Epithelial cell of prostate (primary cell): ENCODE measurements around the gene DOK5.
"Not testable (repeated sequence)": the region's sequence is repeated elsewhere in the genome, so short reads cannot be mapped to it uniquely, and the experiment has no call there.

Source experiments
- DNase-seq: peaks from one replicate; pipeline ENCODE4 v3.0.0-alpha.2; 2011; ENCODE audit warnings: low read depth, low spot score
- H3K27ac ChIP-seq: fragments of 450-650 bp; 2 replicates; pipeline ENCODE4 v1.5.1; 2017; ENCODE audit warnings: mild to moderate bottlenecking

The DOK5 gene

DNA sequence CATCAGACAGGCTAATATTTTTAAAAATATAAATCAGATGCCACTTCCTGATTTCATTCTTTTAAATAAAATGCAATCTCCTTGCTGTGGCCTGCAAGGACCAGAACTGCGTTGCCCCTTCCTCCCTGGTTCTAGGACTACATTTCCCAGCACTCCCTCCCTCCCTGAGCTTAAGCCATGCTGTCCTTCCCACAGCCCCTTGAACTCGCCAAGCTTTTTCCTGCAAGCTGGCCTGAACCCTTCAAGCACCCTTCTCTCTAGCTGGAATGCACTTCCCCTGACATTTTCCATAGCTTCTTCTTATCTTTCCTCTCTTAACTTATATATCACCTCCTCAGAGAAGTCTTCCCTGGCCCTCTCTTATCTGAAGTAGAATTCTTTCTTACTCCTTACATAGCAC lies 6.1 kb upstream of the DOK5 start:
- no peak overlapping the region for H3K27ac ChIP-seq
- DNase-seq = no peak

DNA sequence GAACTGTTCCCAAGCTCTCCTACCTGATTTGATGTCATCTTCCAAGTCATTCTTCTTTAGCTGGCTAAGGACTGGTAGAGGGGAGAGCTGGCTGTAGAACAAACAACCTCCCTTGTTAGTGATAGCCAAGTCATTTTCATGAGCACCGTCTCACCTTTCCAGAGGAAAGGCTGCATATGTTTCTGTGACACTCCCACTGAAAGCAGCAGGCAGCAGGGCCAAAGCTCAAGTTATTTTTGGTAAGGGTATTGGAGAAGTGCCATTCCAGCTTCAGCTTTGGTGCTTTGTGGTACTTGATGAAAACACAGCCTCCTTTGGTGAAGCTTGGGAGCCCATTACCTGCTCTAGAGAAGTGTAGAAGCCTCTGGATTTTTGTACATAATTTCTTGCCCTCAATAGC lies 5.4 kb upstream of the DOK5 start:
- H3K27ac ChIP-seq = no peak overlapping the region
- DNase-seq = no peak

DNA sequence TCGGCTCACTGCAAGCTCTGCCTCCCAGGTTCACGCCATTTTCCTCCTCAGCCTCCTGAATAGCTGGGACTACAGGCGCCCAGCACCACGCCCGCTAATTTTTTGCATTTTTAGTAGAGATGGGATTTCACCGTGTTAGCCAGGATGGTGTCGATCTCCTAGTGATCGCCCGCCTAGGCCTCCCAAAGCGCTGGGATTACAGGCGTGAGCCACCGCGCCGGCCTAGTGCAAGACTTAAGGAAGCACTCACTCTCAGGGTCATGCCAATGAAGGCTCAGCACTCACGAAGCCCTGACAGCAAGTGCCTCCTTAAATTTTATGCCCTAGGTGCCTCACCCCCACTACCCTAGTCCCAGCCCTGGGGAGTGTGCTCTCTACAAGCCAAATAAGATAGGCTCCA lies 4.7 kb upstream of the DOK5 start:
- no peak for DNase-seq
- H3K27ac ChIP-seq = no peak overlapping the region

DNA sequence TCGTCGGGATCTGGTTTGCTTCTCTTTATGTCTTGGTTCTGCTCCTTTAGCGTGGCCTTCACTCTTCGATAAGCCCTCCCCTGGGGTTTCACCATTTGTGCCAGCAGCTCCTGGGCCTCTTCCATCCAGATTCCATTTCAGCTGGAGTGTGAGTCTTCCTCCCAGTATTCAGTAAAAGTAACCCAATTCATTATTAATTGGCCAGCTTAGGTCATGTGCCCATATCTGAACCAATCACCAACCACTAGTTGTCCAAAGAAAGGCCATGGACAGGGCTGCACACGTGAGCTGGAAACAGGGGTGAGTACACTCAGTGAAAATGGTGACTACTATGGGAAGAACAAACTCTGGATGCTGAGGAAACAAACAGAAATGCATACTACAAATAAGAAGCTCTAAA lies 2.8 kb upstream of the DOK5 start:
- no peak overlapping the region for H3K27ac ChIP-seq
- DNase-seq = no peak

DNA sequence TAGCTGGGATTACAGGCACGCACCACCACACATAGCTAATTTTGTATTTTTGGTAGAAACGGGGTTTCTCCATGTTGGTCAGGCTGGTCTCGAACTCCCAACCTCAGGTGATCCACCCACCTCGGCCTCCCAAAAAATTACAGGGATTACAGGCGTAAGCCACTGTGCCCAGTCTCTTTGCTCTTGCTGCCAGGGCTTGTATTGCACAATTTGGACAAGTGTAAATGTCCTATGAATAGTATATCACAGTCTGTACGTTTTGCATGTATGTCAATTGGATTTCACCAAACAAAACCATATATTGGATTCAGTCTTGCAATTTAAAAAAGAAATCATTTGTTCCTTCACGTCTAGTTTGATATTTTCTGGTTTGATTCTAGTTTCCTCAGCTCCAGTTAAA lies 2.1 kb upstream of the DOK5 start:
- no peak for DNase-seq
- H3K27ac ChIP-seq = no peak overlapping the region

DNA sequence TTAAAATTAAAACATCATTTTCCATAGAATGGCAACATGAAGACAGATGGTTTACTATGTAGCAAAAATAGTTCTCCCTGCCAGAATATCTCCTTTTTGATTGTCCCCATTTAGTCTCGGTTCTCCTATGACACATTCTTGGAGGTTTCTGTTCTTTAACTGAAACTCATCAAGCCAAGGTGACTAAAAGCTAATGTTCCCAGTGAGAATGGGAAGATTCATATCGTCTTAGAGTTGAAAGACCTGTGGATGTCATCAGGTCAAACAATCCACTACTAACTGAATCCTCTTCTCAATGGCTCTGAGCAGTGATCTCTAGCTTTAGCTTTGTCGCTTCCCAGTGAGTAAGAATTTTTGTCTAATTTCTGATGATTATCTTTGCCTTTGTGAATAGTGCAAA lies 1.3 kb upstream of the DOK5 start:
- no peak overlapping the region for H3K27ac ChIP-seq
- DNase-seq = no peak

DNA sequence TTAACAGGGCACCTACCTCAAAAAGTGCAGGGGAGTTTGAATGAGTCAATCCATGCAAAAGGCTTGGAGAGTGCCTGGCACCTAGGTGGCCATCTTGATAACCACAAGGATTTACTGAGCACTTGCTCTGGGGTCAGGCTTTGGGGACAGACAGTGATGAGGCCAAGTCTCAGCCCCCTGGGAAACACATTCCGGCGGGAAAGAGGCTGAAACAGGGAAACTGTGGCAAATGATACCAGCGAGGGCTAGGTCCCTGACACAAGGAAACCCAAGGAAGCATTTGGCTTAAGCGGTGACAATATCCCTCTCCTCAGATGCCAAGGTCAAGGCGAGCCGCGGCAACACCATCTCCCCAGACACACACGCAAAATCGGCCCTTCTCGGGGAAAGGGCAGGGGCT lies 527 bp upstream of the DOK5 start:
- H3K27ac ChIP-seq = no peak overlapping the region
- DNase-seq = no peak

DNA sequence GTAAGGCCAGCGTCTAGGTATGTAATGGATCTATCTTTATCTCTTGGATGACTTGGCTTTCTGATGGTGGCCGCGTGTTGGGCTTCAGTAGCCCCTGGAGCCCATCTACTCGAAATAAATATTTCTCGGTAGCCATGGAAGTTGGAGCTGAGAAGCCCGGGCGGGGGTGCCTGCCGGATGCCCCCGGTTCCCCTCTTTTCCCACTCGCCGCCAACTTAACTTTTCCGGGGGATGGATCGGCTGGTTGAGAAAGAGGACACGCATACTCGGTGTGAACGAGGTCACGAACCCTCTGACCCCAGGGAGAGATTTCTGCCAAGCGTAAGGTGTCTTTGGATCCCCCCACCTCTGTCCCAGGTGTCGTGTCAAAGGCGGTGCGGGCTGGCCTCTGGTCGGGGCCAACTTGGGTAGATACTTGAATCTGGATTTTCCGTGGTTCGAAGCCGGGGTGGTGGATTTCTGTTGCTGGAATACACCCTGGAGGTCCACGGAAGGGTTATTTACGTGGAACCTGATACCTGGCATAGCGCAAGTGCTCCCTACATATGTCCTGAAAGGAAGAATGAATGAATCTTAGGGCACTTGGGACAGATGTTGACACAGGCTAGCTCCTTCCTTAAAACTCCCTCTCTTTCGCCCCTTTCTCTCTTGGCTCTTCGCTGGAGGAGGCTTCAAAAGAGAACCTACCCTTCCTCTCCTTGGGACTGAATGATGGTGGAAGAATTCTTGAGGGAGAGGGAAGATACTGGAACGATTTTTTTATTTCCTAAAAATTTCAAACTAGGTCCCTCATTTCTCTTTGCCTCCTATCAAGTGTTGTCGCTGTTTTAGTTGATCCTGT lies 996 bp downstream of the DOK5 start:
- no peak for DNase-seq
- no peak overlapping the region for H3K27ac ChIP-seq

DNA sequence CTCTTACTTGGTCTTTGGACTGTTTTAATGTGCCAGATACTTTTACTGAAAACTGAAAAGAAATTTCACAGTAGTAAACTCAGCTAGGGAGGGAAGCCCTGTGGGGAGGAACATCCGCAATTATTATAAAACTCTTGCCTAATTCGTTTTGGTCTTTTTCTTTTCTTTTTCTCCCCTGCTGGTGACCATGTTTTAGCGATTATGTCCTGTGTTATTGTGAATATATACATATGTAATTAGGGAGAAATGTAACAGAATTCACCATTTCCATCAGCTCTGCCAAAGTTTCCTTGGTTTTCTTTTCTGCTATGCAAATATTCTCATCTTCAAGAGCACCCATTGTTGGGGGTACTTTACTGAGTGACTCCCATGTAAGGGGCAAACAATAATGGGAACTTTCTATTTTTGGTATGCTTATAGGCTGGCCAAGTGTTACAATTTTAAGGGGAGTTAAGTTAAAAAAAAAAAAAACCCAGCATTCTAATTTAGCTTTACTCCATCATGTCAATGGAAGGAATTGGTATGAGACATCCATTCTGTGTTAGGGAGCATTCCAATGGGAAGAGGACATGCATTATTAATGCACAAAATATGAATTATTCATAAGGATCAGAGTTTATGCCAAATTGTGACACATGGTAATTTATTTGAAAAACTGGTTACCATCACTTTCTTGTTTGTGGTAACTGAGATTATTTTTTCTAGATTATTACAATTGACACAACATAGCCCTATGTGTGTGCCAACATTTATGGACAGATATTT lies 2.0 kb downstream of the DOK5 start:
- no peak overlapping the region for H3K27ac ChIP-seq
- DNase-seq = no peak

DNA sequence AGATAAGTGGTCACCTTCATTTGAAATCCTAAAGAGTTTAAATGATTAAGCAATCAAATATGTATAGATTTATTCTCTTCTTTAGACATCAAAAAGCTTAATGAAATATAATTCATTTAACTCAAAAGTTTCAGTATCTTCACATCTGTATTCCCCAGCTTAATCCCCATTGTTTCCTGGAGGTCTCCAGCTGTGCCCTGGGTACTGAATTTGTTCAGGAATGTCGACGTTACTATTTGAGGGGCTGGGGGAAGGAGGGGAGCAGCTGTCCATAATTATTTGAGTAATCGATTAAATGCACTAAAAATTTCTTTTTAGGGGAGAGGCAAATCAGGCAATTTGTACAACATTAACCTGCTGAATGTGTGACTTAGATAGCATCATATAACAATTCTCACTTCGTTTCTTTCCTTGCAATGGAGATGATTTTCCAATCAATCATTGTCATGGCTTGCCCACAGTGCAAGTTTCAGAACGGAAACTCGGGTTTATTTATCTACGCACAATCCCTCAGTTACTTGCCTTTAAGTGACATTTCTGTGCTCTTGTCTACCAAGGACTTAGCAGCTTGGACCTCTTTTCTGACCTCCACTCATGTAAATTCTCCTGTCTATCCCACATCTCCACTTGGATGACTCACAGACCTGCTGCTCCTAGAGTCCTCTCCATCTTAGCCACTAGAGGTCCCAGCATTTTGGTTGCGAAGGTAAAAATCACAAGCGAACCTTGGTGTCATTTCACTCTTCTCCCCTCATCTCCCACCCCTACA lies 3.9 kb downstream of the DOK5 start:
- DNase-seq = no peak
- no peak overlapping the region for H3K27ac ChIP-seq

DNA sequence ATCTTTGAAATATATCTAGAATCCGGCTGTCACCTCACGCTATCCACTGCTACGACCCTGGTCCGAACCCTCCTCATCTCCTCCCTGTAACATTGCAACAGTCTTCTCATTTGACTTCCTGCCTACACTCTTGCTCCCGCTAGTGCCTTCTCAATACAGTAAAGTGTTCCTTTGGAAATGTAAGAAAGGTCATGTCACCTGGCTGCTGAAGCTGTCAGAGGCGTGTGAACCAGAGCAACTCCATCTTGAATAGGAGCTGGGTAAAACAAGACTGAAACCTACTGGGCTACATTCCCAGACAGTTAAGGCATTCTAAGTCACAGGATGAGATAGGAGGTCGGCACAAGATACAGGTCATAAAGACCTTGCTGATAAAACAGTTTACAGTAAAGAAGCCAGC lies 4.5 kb downstream of the DOK5 start:
- not testable (repeated sequence) for DNase-seq

DNA sequence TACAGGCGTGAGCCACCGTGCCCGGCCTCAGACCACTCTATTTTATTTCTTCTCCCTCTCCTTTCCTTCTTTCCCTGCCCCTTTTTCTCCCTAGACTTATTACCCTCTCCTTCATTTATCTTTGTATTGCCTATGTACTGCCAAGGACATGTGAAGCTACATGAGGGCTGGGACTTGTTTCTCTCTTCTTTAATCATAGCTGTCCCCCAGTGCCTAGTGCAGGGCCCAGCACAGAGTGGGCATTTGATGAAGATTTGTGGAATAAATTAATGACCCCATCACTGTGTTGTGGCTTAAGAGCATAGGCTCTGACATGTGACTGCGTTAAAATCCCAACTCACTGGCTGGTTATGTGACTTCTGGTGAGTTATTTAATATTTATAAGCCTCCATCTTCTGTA lies 6.0 kb downstream of the DOK5 start:
- DNase-seq = no peak
- no peak overlapping the region for H3K27ac ChIP-seq

More for the DNA sequence above, 4.5 kb downstream of the DOK5 start:
- not testable (repeated sequence) for H3K27ac ChIP-seq

DNA sequence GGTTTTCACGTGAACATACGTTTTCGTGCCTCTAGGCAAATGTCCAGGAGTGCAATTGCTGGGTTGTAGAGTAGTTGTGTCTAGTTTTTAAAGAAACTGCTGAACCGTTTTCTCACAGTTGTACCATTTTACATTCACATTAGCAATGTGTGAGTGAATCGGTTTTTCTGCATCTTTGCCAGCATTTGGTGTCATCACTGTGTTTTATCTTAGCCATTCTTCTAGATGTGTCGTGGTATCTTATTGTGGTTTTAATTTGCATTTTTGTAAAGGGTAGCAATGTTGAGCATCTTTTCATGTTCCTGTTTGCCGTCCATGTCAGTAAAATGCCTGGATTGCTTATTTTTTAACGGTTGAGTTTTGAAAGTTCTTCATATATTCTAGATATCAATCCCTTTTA lies 10.2 kb downstream of the DOK5 start:
- H3K27ac ChIP-seq = no peak overlapping the region
- DNase-seq = no peak

DNA sequence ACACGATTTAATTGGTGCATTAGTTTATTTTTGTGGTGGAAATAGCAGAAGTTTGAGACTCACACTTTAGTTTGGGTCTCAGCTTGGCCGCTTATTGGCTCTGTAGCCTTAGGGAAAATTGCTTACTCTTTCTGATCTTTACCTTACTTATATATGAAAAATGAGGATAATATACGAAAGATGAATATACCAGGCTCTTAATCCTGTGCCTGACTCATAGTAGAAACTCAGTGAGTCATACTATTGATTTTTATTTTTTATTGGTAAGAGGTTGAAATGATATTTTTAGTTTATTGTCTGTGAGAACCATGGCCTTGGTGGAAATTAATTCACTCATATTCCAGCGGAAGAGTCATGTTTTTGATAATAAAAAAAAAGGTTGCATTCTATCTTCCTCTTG lies 11.2 kb downstream of the DOK5 start:
- no peak overlapping the region for H3K27ac ChIP-seq
- DNase-seq = no peak

DNA sequence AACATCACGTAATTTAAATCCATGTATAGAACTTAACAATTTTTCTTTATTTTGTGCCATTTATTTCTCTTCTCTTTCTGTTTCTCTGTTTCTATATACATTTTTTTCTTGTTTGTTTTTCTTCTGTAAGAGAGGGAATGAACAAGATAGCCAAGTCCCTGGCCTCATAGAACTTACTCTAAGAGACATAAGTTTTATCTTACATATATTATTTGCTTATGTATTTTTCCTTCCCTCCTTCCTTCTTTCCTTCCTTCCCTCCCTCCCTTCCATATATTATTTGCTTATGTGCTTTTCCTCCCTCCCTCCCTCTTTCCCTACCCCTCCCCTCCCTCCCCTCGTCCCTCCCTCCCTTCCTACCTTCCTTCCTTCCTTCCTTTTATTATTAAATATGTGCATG lies 13.0 kb downstream of the DOK5 start:
- DNase-seq = no peak
- no peak overlapping the region for H3K27ac ChIP-seq

DNA sequence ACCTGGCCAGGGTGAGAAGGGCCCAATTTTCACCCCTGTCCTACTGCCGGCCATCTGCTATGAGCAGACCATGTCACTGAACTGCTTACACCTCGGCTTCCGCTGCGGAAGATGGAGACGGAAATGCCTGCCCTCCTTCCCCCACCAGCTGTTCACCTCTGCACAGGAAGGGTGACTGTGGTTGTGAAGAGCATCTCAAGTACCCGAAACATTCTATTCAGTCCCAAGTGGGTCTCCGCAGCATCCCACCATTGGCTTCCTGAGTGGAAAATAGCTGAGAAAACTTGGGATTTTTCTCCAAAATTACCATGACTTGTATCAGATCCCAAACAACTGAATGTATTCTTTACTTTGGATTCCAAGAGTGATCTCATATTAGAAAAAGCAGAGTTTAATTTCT lies 16.1 kb downstream of the DOK5 start:
- H3K27ac ChIP-seq = no peak overlapping the region
- no peak for DNase-seq

DNA sequence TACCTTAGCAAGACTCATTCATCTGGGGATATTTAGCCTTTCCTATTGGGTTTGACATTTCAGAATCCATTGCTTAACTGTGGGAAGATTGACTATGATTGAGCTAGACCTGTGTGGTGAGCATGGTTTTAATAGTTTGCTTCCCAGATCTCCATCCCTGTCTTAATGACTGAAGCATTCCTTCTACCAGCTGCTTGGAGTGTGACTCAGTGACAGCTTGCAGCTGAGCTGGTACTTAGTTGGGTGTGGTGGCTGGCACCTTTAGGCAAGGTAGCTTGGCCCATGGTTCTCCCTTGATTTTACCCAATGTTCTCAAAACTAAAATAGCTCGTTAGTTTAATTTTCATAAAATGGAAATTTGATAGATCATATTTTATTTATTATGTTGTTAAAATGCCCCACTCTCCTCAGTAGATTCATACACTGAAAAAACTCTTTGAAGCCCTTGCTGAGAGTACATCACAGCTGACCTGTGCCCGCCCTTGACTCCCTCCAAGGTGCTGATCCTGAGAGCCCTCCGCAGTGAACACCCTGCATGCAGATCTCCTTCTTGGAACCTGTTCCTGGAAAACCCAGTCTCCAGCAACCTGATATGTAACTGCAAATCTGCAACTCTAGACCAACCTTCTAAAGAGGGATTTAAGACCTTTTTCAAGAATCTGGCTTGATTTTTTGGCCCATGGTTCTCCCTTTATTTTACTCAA lies 19.1 kb downstream of the DOK5 start:
- DNase-seq = no peak
- H3K27ac ChIP-seq = no peak overlapping the region

DNA sequence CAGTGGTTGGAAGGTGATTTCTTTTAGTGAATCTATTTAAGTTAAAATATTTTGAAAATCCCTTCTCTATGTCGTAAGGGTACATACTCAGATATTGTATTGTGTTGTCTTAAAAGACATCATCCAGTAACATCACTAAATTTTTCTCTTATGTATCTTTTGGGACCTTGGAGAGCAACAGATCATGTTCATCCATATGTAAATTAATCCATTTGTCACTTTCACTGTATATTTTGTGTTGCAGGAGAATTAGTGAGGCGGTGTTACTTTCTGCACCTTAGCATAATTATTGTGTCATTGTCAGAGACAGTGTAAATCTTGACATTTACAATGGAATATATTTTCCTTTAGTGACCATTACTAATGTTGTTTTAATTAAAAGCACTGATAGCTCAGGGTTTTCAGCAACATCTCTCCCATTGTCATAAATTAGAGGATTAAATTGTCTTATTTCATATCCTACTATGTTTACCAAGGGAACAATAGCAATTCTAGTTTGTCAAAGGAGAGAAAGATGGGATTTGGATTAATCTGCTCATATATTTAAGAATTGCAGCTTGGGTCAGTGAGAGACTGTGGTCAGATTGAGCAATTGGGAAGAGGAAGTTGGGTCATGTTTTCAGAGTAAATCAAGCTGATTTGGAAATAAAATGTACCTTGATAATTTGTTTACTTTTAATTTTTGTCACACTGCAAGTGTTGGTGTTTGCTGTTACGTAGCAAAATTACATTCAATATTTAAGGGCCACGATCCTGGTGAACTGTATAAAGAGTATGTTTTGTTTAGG lies 22.7 kb downstream of the DOK5 start:
- DNase-seq = no peak
- no peak overlapping the region for H3K27ac ChIP-seq

DNA sequence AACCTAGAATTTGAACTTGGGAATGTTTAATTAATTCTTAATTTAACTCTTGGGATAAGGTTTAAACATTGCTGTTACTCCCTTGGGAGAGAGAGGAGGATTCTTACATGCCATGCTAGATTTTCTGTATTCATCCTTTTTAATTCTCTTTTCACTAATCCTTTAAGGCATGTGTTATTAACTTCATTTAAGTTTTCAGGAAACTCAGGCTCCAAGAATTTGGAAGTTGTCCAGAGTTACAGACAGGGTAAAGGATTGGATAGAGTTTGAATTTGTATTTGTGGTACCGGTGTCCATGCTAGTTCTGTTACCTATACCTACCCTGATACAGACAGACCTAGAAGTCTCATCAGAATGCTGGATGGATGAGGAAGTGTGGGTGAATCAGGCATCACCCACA lies 23.7 kb downstream of the DOK5 start:
- no peak overlapping the region for H3K27ac ChIP-seq
- no peak for DNase-seq

DNA sequence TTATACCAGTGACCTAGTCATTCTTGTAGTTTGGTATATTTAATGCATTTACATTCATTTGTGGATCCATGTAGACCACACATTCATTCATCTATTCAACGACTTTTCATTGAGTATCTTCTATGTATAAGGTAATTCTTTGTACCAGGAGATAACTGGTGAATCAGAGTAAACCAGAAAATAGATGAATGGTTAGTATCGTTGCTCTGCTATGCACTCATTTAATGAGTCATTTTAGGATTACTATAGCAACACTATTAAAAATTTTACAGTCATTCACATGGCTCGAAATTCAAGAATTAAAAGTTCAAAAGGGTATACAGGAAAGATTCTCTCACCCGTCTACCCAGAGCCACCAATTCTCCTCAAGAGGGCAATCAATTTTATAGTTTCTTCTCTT lies 26.8 kb downstream of the DOK5 start:
- no peak for DNase-seq
- H3K27ac ChIP-seq = no peak overlapping the region
